CD4-positive, alpha-beta T cell treated with Interleukin-4 for 4 hours (primary cell): ENCODE results near the gene SAP25.

ENCODE experiments used
- DNase-seq: peaks from one replicate; pipeline ENCODE4 v3.0.0-alpha.2; 2020

The SAP25 gene

GRCh38 chr7:100573691-100574361 lies at the start of gene SAP25:
Gene SAP25 (minus strand): TSS chr7:100573900. CDS start chr7:100573742, 158 bp downstream.
- no peak for DNase-seq

GRCh38 chr7:100621554-100621953 lies 47.9 kb upstream of the SAP25 start:
- no peak for DNase-seq

GRCh38 chr7:100620804-100621203 lies 47.1 kb upstream of the SAP25 start:
- no peak for DNase-seq

GRCh38 chr7:100620239-100620638 lies 46.5 kb upstream of the SAP25 start:
- no peak for DNase-seq

GRCh38 chr7:100614308-100614861 lies 40.7 kb upstream of the SAP25 start:
- no peak for DNase-seq

- no peak for DNase-seq
These were observed 39.9 kb upstream of the SAP25 start for GRCh38 chr7:100613412-100614175.

- DNase-seq: no peak
These were observed 39.2 kb upstream of the SAP25 start for GRCh38 chr7:100612730-100613390.

GRCh38 chr7:100611983-100612729 lies 38.5 kb upstream of the SAP25 start, which contains the start of gene MOSPD3:
Gene MOSPD3 (plus strand): TSS chr7:100612540. CDS start chr7:100612792, 252 bp downstream.
- peak; percentile 98 for DNase-seq

GRCh38 chr7:100609958-100610357 lies 36.3 kb upstream of the SAP25 start:
- DNase-seq: no peak

GRCh38 chr7:100607111-100607510 lies 33.4 kb upstream of the SAP25 start:
- no peak for DNase-seq

- DNase-seq: no peak
These were observed 32.6 kb upstream of the SAP25 start for GRCh38 chr7:100606313-100606712.

- peak; percentile 17 for DNase-seq
These were observed 31.5 kb upstream of the SAP25 start for GRCh38 chr7:100604976-100605911.

- DNase-seq: peak; percentile 82
These were observed 30.6 kb upstream of the SAP25 start for GRCh38 chr7:100604028-100604975.

GRCh38 chr7:100603726-100604027 lies 30.0 kb upstream of the SAP25 start:
- no peak for DNase-seq

- DNase-seq: no peak
These were observed 29.4 kb upstream of the SAP25 start for GRCh38 chr7:100602889-100603725.

- no peak for DNase-seq
These were observed 27.0 kb upstream of the SAP25 start for GRCh38 chr7:100600730-100601038.

GRCh38 chr7:100599911-100600729 lies 26.4 kb upstream of the SAP25 start:
- no peak for DNase-seq

GRCh38 chr7:100598425-100598824 lies 24.7 kb upstream of the SAP25 start:
- DNase-seq: no peak

- no peak for DNase-seq
These were observed 21.5 kb upstream of the SAP25 start for GRCh38 chr7:100595188-100595587.
